AG08395 (cell line): ENCODE results near the gene INPP5A.

Source experiments
- DNase-seq: peaks from one replicate; pipeline ENCODE4 v3.0.0; 2012; ENCODE audit warnings: mixed read lengths, low spot score

Gene INPP5A

GRCh38 chr10:132630666-132631337 lies 93.2 kb downstream of the INPP5A start:
- peak; percentile 44 for DNase-seq

- peak; percentile 58 for DNase-seq
Measured at GRCh38 chr10:132631338-132631735, 93.8 kb downstream of the INPP5A start.

- DNase-seq: no peak
Measured at GRCh38 chr10:132632091-132632561, 94.5 kb downstream of the INPP5A start.

- DNase-seq: peak; percentile 63
Measured at GRCh38 chr10:132632851-132633684, 95.5 kb downstream of the INPP5A start.

GRCh38 chr10:132634241-132634946 lies 96.8 kb downstream of the INPP5A start:
- no peak for DNase-seq

- DNase-seq: no peak
Measured at GRCh38 chr10:132634947-132635271, 97.3 kb downstream of the INPP5A start.

- DNase-seq: no peak
Measured at GRCh38 chr10:132636358-132636757, 98.8 kb downstream of the INPP5A start.

- peak; percentile 91 for DNase-seq
Measured at GRCh38 chr10:132637477-132638129, 100.0 kb downstream of the INPP5A start.

GRCh38 chr10:132638130-132638515 lies 100.5 kb downstream of the INPP5A start:
- no peak for DNase-seq

- no peak for DNase-seq
Measured at GRCh38 chr10:132639470-132639869, 101.9 kb downstream of the INPP5A start.

GRCh38 chr10:132640326-132641125 lies 102.9 kb downstream of the INPP5A start:
- no peak for DNase-seq

- DNase-seq: no peak
Measured at GRCh38 chr10:132641401-132641800, 103.8 kb downstream of the INPP5A start.

GRCh38 chr10:132641966-132642731 lies 104.6 kb downstream of the INPP5A start:
- no peak for DNase-seq

- DNase-seq: no peak
Measured at GRCh38 chr10:132642732-132643008, 105.1 kb downstream of the INPP5A start.

GRCh38 chr10:132643709-132644526 lies 106.3 kb downstream of the INPP5A start:
- DNase-seq: no peak

GRCh38 chr10:132644527-132645246 lies 107.1 kb downstream of the INPP5A start:
- DNase-seq: no peak

- no peak for DNase-seq
Measured at GRCh38 chr10:132645247-132645530, 107.6 kb downstream of the INPP5A start.

- no peak for DNase-seq
Measured at GRCh38 chr10:132645630-132646442, 108.2 kb downstream of the INPP5A start.
